OCI-LY7 (cell line): ENCODE measurements around the gene CD164L2. TPM values are rescaled to one million over a fixed set of nuclear protein-coding genes. Genes with fewer than 3 reads are reported as not detected.

Experiments used
- BruUV-seq: library from RNA; stranded (reverse); fragments of 400-500 nt; replicated peaks from 2 replicates; lab custom pipeline; 2021; lab: Mats Ljungman, UMichigan
- CTCF ChIA-PET: fragments of 300-600 bp; sonication (Branson Sonifier 250); formaldehyde crosslinking; loops from one replicate; lab custom pipeline; 2022; ENCODE audit warnings: antibody characterized with exemption; ENCODE audit not compliant: unreplicated experiment; lab: Charles Lee
- POLR2A ChIA-PET: fragments of 300-600 bp; sonication (Branson Sonifier 250); formaldehyde crosslinking; loops from one replicate; lab custom pipeline; 2022; ENCODE audit warnings: antibody characterized with exemption; lab: Charles Lee
- DNase-seq: peaks from one replicate; pipeline ENCODE4 v3.0.0-alpha.2; 2015; ENCODE audit warnings: low spot score
- H2AFZ ChIP-seq: fragments of 200-600 bp; sonication (generic), shearing (Covaris generic); 2 replicates; pipeline ENCODE4 v1.6.1; 2014; ENCODE audit warnings: mild to moderate bottlenecking, antibody characterized with exemption, low read length, moderate library complexity
- H3K27ac ChIP-seq: fragments of 200-600 bp; sonication (generic); 2 replicates; pipeline ENCODE4 v1.5.1; 2014; ENCODE audit warnings: mixed run types, low read depth, mild to moderate bottlenecking, moderate library complexity, low read length, inconsistent platforms; ENCODE audit not compliant: poor library complexity, severe bottlenecking
- H3K36me3 ChIP-seq: fragments of 200-600 bp; sonication (generic); 2 replicates; pipeline ENCODE4 v1.6.1; 2014; ENCODE audit warnings: mild to moderate bottlenecking, antibody characterized with exemption, low read length, moderate library complexity, mixed read lengths; ENCODE audit not compliant: insufficient read depth
- H3K4me1 ChIP-seq: fragments of 200-600 bp; sonication (generic); 2 replicates; pipeline ENCODE4 v1.5.1; 2014; ENCODE audit warnings: mild to moderate bottlenecking, low read length; ENCODE audit not compliant: insufficient read depth, poor library complexity, severe bottlenecking
- H3K4me2 ChIP-seq: fragments of 200-600 bp; sonication (generic); 2 replicates; pipeline ENCODE4 v1.6.1; 2014; ENCODE audit warnings: mild to moderate bottlenecking, low read length
- H3K4me3 ChIP-seq: fragments of 200-600 bp; sonication (generic); 2 replicates; pipeline ENCODE4 v1.5.1; 2014; ENCODE audit warnings: mild to moderate bottlenecking, low read depth, low read length; ENCODE audit not compliant: poor library complexity, severe bottlenecking
- H3K79me2 ChIP-seq: fragments of 200-600 bp; sonication (generic); 2 replicates; pipeline ENCODE4 v1.6.1; 2016; ENCODE audit warnings: low read depth, mild to moderate bottlenecking, low read length, moderate library complexity, mixed read lengths; ENCODE audit not compliant: insufficient read depth
- H3K9me2 ChIP-seq: fragments of 200-600 bp; sonication (generic); 2 replicates; pipeline ENCODE4 v1.6.1; 2016; ENCODE audit warnings: mild to moderate bottlenecking, low read length, mixed read lengths; ENCODE audit not compliant: insufficient read depth
- H3K9me3 ChIP-seq: fragments of 200-600 bp; sonication (generic); 2 replicates; pipeline ENCODE4 v1.6.1; 2014; ENCODE audit warnings: mild to moderate bottlenecking, mixed run types, low read length, mixed read lengths
- H4K20me1 ChIP-seq: fragments of 200-600 bp; sonication (generic); 2 replicates; pipeline ENCODE4 v1.6.1; 2014; ENCODE audit warnings: mild to moderate bottlenecking, antibody characterized with exemption, low read length, moderate library complexity, mixed read lengths; ENCODE audit not compliant: insufficient read depth
- EZH2phosphoT487 ChIP-seq: fragments of 200-600 bp; sonication (generic); IDR thresholded peaks from 2 replicates; pipeline ENCODE4 v1.6.1; 2018; ENCODE audit warnings: low read depth, borderline replicate concordance, mild to moderate bottlenecking, mixed run types, antibody characterized with exemption, low read length, moderate library complexity, mixed read lengths
- intact Hi-C: fragments of 100-400 bp; cut with micrococcal nuclease; formaldehyde crosslinking; loops from one replicate; pipeline ENCODE4 v1.10.0; 2022; ENCODE audit not compliant: unreplicated experiment
- total RNA-seq, 2 experiments: library from RNA; depleted of rRNA in 1 of 2; stranded (reverse); fragments of >200 nt in 1 of 2; shearing (Covaris generic) in 1 of 2; gene quantifications; 2 replicates each; pipeline ENCODE4 v1.2.3, GENCODE V29; 2014 to 2022
- TF ChIP-seq, protein P1 (sequence below): fragments of 200-600 bp; sonication (generic); conservative IDR thresholded peaks from 2 replicates; pipeline ENCODE4 v1.5.1; 2014; ENCODE audit warnings: mild to moderate bottlenecking, antibody characterized with exemption, low read length, moderate library complexity, mixed read lengths

Gene CD164L2
- total RNA-seq, 2 experiments from 2014 or later, result not detected

DNA sequence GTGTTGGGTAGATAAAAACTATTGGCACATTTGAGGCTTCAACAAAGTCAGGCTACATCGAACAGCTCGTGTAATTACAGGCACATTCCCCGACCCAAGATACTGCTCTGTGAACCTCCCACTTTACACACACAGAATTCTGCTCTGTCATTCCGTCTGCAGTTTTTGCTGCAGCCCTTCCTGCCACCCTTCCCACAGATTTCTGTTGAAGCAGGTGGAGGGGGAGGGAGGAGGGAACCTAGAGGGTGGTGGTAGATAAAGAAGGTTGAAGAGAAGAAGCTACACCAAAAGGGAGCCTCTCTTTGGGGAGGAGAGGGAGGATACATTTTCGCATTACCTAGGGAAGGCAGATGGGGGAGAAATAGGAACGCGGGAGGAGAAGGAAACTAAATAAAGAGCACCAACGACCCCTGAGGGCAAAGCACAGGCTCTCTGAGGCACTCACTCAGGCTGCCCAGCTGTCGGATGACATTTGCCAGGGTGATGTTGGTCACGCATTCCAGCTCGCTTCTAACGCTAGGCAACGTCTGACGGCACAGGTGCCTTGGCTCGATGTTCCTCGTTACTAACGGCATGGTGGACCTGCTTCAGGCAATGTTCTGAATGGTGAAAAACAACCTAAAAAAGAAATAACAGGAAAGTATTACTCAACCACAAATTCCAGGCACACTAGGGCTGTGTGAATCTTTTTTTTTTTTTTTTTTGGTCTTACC lies 45.3 kb upstream of the CD164L2 start:
- BruUV-seq, result no TSS peak
- Histone ChIP-seq H2AFZ (no peak overlapping the region), H3K9me3 (no peaks in the 10 kb centered on the region), H3K36me3 (peaks cover 41% of the 10 kb centered on the region), H3K4me2 (no peak overlapping the region; the same call in 1 of the 2 replicates), H4K20me1 (0 out of 2 replicates have a peak, but pooled peaks cover 12% of the 10 kb centered on the region), H3K79me2 (peaks cover 61% of the 10 kb centered on the region), H3K9me2 (no peaks in the 10 kb centered on the region), H3K4me1 (peaks cover 76% of the 10 kb centered on the region), H3K4me3 (no peak overlapping the region), H3K27ac (peak overlapping the region; percentile 54)
- no peak for TF ChIP-seq EZH2phosphoT487
- TF ChIP-seq, protein P1, sequence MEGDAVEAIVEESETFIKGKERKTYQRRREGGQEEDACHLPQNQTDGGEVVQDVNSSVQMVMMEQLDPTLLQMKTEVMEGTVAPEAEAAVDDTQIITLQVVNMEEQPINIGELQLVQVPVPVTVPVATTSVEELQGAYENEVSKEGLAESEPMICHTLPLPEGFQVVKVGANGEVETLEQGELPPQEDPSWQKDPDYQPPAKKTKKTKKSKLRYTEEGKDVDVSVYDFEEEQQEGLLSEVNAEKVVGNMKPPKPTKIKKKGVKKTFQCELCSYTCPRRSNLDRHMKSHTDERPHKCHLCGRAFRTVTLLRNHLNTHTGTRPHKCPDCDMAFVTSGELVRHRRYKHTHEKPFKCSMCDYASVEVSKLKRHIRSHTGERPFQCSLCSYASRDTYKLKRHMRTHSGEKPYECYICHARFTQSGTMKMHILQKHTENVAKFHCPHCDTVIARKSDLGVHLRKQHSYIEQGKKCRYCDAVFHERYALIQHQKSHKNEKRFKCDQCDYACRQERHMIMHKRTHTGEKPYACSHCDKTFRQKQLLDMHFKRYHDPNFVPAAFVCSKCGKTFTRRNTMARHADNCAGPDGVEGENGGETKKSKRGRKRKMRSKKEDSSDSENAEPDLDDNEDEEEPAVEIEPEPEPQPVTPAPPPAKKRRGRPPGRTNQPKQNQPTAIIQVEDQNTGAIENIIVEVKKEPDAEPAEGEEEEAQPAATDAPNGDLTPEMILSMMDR, result no peak
- CTCF ChIA-PET, result interaction anchor here (1.1 to 1.7 kb wide), 2 partner anchors 12 to 14 kb away, joined by 3 read pairs; no protein-coding TSS in a partner anchor
- intact Hi-C loops, result no loop called here
- no peak for DNase-seq
- POLR2A ChIA-PET, result interaction anchor here (0.6 to 4.6 kb wide), 5 partner anchors 8 to 53 kb away, joined by 3 to 25 read pairs (median 4); no protein-coding TSS in a partner anchor

DNA sequence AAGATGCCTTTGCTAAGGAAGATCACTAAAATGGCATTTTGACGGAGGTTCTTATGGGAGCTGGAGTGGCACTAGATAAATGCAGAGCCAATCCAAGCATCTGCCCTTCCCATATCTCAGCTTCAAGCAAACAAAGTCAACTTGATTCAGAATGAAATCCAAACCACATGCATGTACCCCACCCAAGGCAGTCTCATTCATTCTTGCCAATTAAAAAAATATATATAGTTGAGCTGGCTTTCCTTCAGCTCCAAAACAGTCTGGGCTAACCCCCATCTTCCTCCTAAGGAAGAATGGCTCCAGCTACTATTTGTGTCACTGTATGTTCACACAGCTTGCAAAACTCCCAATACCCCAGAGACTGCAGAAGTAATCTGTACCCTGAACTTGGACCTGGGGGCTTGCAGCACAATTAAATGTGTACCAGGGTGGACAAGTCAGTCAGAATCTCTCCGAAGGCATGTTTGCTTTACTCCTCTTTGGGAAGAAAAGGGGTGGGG lies 44.7 kb upstream of the CD164L2 start:
- peak overlapping the region; percentile 46 for H3K4me2 ChIP-seq
- TF ChIP-seq, protein P1, result no peak
- no peak for TF ChIP-seq EZH2phosphoT487
- no peak for DNase-seq
- H3K36me3 ChIP-seq, result peaks cover 41% of the 10 kb centered on the region
- H3K79me2 ChIP-seq, result peaks cover 55% of the 10 kb centered on the region
- H4K20me1 ChIP-seq, result 0 out of 2 replicates have a peak, but pooled peaks cover 12% of the 10 kb centered on the region
- BruUV-seq, result no TSS peak
- CTCF ChIA-PET, result interaction anchor here (1.1 kb wide), 1 partner anchor 13 kb away, joined by 3 read pairs; no protein-coding TSS in a partner anchor
- H2AFZ ChIP-seq, result no peak overlapping the region
- no peak overlapping the region for H3K4me3 ChIP-seq
- H3K9me2 ChIP-seq, result no peaks in the 10 kb centered on the region
- POLR2A ChIA-PET, result interaction anchor here (0.6 to 4.6 kb wide), 4 partner anchors 9 to 54 kb away, joined by 3 to 25 read pairs (median 4); no protein-coding TSS in a partner anchor
- H3K4me1 ChIP-seq, result peaks cover 70% of the 10 kb centered on the region
- peak overlapping the region; percentile 54 for H3K27ac ChIP-seq
- intact Hi-C loops, result no loop called here
- H3K9me3 ChIP-seq, result no peaks in the 10 kb centered on the region
